K562 (cell line): Measurements from ENCODE around the gene ZP3. TPM values are rescaled to one million over a fixed set of nuclear protein-coding genes. Genes with fewer than 3 reads are reported as not detected.

ENCODE experiments used
- ETS1 ChIP-seq: conservative IDR thresholded peaks from 2 replicates; pipeline ENCODE4 v1.6.1; 2011; ENCODE audit warnings: low read depth, mild to moderate bottlenecking, low read length; ENCODE audit not compliant: control insufficient read depth
- HBP1 ChIP-seq: fragments of 450-650 bp; formaldehyde crosslinking; IDR thresholded peaks from 2 replicates; pipeline ENCODE4 v1.4.0; 2022; ENCODE audit warnings: missing genetic modification characterization
- HDAC8 ChIP-seq: fragments of 450-650 bp; IDR thresholded peaks from 2 replicates; pipeline ENCODE4 v1.6.1; 2016; ENCODE audit warnings: mild to moderate bottlenecking, missing genetic modification characterization, moderate library complexity, missing compliant biosample characterization
- HNRNPLL ChIP-seq: fragments of 200-400 bp; formaldehyde crosslinking; IDR thresholded peaks from 2 replicates; pipeline ENCODE4 v1.6.1; 2017; ENCODE audit warnings: low read length, low read depth, mild to moderate bottlenecking; ENCODE audit not compliant: poor library complexity, severe bottlenecking
- IRF9 ChIP-seq: fragments of 450-650 bp; IDR thresholded peaks from 2 replicates; pipeline ENCODE4 v1.6.1; 2016; ENCODE audit warnings: missing biosample characterization, missing genetic modification characterization
- MCM2 ChIP-seq: fragments of 450-650 bp; IDR thresholded peaks from 2 replicates; pipeline ENCODE4 v1.6.1; 2017; ENCODE audit warnings: low read depth, mild to moderate bottlenecking
- RBM34 ChIP-seq: fragments of 200-400 bp; formaldehyde crosslinking; IDR thresholded peaks from 2 replicates; pipeline ENCODE4 v1.6.1; 2018; ENCODE audit warnings: low read length, borderline replicate concordance; ENCODE audit not compliant: insufficient read depth
- SRSF1 ChIP-seq: fragments of 200-400 bp; formaldehyde crosslinking; IDR thresholded peaks from 2 replicates; pipeline ENCODE4 v1.6.1; 2017; ENCODE audit warnings: mild to moderate bottlenecking, low read depth, low read length, moderate library complexity
- STAT5A ChIP-seq: IDR thresholded peaks from 2 replicates; pipeline ENCODE4 v1.6.1; 2012; ENCODE audit warnings: low read length, inconsistent platforms, borderline replicate concordance
- ZBTB34 ChIP-seq: fragments of 250-450 bp; sonication (Bioruptor Pico); IDR thresholded peaks from 2 replicates; pipeline ENCODE4 v1.8.0; 2021; ENCODE audit warnings: mild to moderate bottlenecking, moderate library complexity
- ZNF583 ChIP-seq: fragments of 250-450 bp; sonication (Bioruptor Pico); IDR thresholded peaks from 2 replicates; pipeline ENCODE4 v1.4.0; 2020
- ZNF644 ChIP-seq: fragments of 200-800 bp; sonication (Bioruptor generic); IDR thresholded peaks from 2 replicates; pipeline ENCODE4 v1.6.1; 2016; ENCODE audit warnings: low read depth, missing genetic modification characterization, missing compliant biosample characterization
- ZNF655 ChIP-seq: fragments of 250-450 bp; sonication (Bioruptor Pico); IDR thresholded peaks from 2 replicates; pipeline ENCODE4 v1.5.0; 2021
- polyA plus RNA-seq, 8 experiments: library from polyadenylated mRNA; depleted of rRNA in 4 of 8; stranded (reverse) in 5 of 8; unstranded in 3 of 8; fragments of >200 nt; fragmentation: Nextera tagmentation in 2 of 8; fragmentation: Illumina TruSeq in 1 of 8; extraction: Ambion mirVana in 2 of 8; extraction: Trizol in 1 of 8; gene quantifications; 2 replicates each; pipeline versions ENCODE4 v1.2.1 to v1.2.3, GENCODE V29; 2011 to 2014; ENCODE audit warnings: inconsistent platforms in 1 of 8, missing spikeins in 1 of 8
- total RNA-seq, 7 experiments: library from RNA; depleted of rRNA in 6 of 7; stranded (reverse); fragments of >200 nt in 6 of 7; fragmentation: Illumina TruSeq in 2 of 7; extraction: Trizol in 2 of 7; gene quantifications; 2 replicates each; pipeline versions ENCODE4 v1.2.1 to v1.2.3, GENCODE V29; 2011 to 2021; ENCODE audit warnings: low replicate concordance in 1 of 7

ZP3 gene
- total and polyA plus RNA-seq, 9 of the 15 experiments (the other 6 are each of a cell fraction or from before 2014, with no cell fraction given), result 1.4 to 3.8 (median 2.4) TPM

- no peak for TF ChIP-seq RBM34
- TF ChIP-seq ZBTB34 (CRISPR knock-in tag), result no peak
- no peak for TF ChIP-seq ZNF644 (tag)
- TF ChIP-seq ZNF655 (CRISPR knock-in tag), result no peak
- no peak for TF ChIP-seq ETS1
- no peak for TF ChIP-seq SRSF1
- TF ChIP-seq HDAC8, result no peak
- TF ChIP-seq MCM2, result no peak
- 0 out of 2 replicates have a peak, but pooled peaks have one; percentile 69 for TF ChIP-seq HBP1 (CRISPR knock-in tag)
- no peak for TF ChIP-seq ZNF583
- TF ChIP-seq STAT5A, result no peak
- TF ChIP-seq HNRNPLL, result no peak
- peak; percentile 36; the same call in 1 of the 2 replicates for TF ChIP-seq IRF9 (tag)
Observed at GRCh38 chr7:76383089-76383944, 41.4 kb upstream of the ZP3 start (continued).
